ENCODE results near the gene ACOXL.

ACOXL gene

DNA sequence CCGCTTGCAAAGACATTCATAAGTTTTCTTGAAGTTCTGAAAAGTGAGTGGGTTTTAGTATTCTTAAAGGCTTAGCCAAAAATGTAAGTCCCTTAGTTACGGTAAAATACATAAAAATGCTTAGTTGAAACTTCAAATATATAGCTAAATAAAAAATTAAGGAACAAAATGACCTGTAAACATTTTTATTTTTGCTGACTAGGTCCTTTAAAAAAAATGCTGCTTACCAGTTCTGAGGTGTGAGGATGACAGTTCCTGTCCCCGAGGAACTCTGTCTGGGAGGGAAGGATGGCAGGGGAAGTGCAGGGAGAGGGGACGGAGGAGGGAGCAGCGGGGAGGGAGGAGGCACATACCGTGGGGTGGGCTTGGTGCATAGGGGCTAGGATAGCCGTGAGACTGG lies 285.5 kb downstream of the ACOXL start:
- no peak for DNase-seq

- no peak for DNase-seq
Measured at GRCh38 chr2:111019381-111019780, 287.0 kb downstream of the ACOXL start.

DNA sequence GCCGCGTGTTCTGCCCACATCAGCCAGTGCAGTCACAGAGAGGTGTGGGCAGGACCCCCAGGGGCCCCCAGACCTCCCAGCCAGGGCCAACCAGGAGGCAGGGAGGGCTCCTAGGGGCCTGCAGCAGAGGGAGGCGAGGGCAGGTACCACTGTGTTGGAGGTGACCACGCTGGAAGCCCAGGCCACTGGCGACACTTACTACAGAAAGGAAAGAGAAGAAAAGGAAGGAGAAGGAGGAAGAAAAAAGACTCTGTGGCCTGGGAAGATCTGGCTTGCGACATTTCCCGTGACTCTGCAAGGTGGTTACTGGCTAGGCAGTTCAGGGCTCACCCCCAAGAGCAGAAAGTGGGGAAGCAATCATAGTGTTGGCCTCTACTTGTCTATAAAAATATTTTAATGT lies 290.3 kb downstream of the ACOXL start:
- no peak for DNase-seq

- no peak for DNase-seq
Measured at GRCh38 chr2:111024496-111024895, 292.1 kb downstream of the ACOXL start.

GRCh38 chr2:111025288-111025687 lies 292.9 kb downstream of the ACOXL start:
- no peak for DNase-seq

DNA sequence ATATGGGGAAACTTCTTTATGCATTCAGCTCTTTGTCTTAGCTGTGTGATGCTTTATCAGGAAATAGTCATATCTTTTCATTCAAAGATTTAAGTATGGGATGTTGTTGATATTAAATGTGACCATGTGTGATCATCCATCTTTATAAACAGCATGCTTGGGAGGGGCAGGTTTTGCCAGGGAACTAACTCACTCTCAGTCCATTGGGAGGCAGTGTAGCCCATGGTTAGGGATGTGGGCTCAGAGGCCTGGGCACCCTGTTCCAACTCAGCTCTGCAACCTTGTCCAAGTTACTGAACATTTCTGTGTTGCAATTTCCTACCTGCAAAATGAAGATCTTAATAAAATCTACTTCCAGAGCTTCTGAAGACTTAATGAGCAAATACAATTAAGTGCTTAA lies 296.3 kb downstream of the ACOXL start:
- DNase-seq = no peak

GRCh38 chr2:111029181-111029927 lies 297.0 kb downstream of the ACOXL start:
- no peak for DNase-seq

DNA sequence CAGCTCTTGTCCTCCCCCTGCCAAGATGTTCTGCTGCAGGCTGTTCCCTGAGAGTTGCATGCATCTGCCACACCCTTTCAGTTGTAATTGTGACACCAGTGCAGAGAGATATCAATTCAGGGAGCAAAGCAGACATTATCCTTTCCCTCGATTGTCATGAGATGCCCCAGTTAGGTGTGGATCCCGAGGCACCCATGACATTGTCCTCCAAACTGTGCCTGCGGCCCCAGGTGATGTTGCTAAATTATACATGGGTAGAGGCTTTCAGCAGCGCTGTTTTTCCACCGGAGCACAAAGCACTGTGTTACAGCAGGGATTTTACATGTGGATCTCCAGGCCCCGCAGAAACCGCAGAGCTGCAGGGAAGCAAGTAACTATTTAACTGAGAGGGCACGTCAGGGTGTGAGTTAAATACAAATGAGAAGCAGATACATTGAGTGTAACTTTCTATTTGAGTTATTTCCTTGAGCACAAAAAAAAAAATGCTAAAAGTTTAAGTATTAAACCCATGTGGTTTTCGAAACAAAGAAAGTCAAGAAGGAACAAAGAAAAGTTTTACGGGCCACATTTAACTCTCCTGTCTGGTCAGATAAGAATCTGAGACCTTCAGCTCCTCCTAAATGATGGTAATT lies 298.0 kb downstream of the ACOXL start:
- no peak for DNase-seq

- no peak for DNase-seq
Measured at GRCh38 chr2:111030945-111031344, 298.6 kb downstream of the ACOXL start.

DNA sequence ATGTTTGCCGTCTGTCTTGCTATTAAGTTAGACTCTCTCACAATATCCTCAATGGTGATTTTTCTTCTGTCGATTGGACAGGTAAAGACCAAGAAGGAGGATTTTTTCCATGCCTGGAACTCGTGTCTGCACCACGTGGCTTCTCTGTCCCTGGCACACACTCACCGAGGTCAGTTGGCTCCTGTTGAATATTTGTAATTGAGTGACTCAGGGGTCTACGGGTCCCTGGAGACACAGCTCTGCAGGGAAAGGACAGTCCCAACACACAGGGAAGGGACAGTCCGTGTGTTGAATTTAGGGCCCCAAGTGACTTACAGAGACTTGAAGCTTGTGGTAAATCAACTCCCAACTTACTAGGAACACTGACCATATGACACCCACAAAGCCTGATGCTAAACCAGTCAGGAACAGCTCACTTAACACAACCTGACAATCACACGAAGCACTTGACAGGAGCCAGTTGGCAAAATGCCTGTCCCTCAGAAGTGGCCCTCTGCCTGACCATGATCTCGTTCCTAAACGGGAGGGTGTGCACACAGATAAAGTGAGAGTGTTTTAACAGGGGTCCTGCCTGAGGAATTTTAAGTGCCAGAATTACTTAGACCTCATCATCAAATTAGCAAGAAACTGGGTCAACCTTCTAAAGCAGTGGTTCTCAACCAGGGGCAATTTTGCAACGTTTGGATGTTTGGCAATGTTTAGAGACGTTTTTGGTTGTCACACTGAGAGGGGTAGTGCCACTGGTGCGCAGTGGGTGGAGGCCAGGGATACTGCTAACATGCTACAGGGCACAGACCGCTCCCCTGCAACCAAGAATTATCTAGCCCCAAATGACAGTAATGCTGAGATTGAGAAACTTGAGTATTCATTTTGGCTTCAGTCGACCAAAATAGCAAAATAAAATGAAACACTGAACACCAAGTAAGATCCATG lies 299.4 kb downstream of the ACOXL start:
- DNase-seq = no peak

DNA sequence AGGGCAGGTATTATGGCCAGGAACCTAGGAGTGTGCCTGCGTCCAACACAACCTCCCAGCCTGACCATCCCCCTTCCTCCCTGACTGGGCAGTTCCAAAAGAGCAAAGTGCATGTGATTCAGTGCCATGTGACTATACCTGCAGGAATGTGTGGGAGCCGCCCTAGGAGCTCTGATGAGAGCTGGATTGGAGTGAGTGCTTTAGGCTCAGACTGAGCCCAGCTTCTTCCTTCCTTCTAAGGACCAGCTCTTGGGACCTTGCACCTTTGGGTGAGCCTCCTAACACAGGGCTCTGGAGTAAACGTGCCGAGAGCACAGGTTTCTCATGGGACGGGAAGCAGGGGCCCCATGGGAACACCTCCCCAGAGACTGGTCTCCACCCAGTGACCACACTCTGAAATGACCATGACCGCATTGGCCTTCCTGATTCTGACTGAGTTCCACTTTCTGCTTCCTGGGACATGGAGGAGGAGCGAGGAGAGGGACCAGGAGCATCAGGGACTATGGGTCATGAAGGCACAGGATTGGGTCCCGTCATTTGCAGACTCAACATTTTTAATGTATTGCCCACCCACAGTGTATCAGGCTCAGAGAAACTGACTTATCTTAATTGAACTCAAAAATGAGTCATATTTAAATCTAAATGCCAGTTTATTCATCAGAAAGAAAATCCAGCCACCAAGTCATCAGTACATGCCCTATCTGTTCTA lies 300.5 kb downstream of the ACOXL start:
- no peak for DNase-seq

DNA sequence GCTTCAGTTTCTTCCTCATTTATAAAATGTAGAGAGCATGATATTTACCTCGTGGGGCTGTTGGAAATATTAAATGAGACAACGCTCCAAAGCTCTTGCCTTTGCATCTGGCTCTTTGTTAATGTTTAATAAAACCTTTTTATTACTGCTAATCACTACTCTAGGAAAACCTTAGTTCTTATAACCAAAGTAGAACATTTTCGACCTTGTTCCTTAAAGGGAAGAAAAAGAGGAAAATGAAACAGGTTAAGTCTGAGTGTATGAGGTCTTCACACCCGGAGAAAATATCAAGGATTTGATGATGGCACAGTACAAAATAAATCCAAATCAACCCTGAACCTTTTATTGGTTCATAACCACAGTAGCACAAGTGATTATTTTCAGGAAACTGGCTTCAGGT lies 301.8 kb downstream of the ACOXL start:
- no peak for DNase-seq

GRCh38 chr2:111034606-111035005 lies 302.2 kb downstream of the ACOXL start:
- no peak for DNase-seq

DNA sequence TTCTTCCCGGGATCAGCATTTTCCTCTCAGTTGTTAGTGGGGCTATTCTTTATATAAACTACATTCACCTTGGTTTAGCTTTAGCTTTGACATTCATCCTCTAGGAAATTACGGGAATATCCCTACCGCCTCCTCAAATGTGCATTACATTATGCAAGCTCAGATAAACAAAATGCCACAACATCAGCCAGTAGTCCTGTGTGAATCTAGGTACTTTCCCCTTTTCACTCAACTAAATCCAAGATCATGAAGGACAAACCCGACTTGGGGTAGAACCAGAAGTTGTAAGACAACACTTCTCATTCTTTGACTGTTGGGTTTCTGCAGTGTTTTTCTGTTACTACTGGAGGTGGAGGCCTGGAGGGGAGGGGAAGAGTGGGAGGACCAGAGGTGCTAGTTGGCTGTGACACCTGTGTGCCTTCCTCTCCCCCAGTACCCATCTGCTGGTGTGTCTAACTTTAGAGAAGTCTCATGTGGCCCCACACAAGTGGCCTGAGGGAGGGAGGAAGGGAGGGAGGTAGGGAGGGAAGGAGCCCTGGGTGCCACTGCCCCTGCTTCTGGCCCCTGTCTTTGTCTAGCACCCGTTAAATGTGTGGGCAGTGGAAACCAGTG lies 303.6 kb downstream of the ACOXL start:
- DNase-seq = no peak

DNA sequence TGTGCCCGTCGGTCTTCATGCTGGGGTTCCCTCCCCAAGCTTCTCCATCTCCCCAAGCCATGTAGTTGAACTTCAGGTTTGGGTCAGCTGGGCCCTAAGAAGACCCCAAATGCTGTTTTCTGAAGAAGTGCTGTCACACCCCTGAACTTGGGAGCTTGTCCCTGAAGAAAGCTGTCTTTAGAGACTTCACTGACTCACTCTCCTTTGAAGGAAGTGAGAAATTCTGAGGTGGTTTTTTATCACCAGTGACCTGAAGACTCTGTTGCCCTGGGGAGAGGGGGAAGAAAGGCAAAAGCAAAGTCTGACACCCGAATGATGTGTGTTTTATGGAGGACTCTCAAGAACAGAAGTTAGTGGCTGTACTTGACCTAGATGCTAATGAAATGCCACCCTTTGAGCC lies 304.8 kb downstream of the ACOXL start:
- DNase-seq = no peak

- no peak for DNase-seq
Measured at GRCh38 chr2:111039628-111040383, 307.4 kb downstream of the ACOXL start.

GRCh38 chr2:111041398-111042202 lies 309.2 kb downstream of the ACOXL start:
- DNase-seq = no peak

GRCh38 chr2:111042261-111042660 lies 309.9 kb downstream of the ACOXL start:
- no peak for DNase-seq

- DNase-seq = peak; percentile 25 to 47
Measured at GRCh38 chr2:111042772-111043771, 310.7 kb downstream of the ACOXL start.

DNA sequence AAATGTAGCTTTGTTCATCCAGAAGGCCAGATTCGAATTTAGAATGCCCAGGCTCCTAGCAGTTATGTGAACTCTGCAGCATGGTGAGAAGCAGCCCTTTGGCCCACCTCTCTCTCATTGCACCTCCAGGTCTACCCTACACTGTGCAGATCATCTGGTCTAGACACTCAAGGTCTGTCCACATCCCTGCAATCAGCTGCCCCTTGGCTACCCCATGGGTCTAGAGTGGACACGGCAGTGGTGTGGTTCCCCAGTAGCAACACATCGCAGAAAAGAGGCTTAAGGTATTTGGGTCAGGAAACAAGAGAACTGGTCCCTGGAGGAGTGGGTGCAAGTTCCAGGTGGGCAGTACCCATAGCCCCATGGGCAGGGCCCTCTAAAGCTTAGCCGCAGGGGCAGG lies 311.7 kb downstream of the ACOXL start:
- no peak for DNase-seq
